NB4 (cell line): ENCODE data around the gene MPZL3.

Source experiments
- CTCF ChIP-seq: IDR thresholded peaks from one replicate; pipeline ENCODE4 v1.5.1; 2012; ENCODE audit warnings: low read depth, low read length
- MAX ChIP-seq: IDR thresholded peaks from 2 replicates; pipeline ENCODE4 v1.6.1; 2011; ENCODE audit warnings: low read depth, low read length
- MYC ChIP-seq: IDR thresholded peaks from 2 replicates; pipeline ENCODE4 v1.6.1; 2011; ENCODE audit warnings: low read depth, low read length
- POLR2A ChIP-seq: IDR thresholded peaks from 2 replicates; pipeline ENCODE4 v1.6.1; 2011; ENCODE audit warnings: mild to moderate bottlenecking; ENCODE audit not compliant: insufficient read length; ENCODE audit errors: extremely low read depth

- TF ChIP-seq POLR2A (no peak), CTCF (no peak), MYC (no peak), MAX (no peak)
Measured at GRCh38 chr11:118275176-118275575, 23.0 kb upstream of the MPZL3 start.
